ENCODE results near the gene SOX10.

Gene SOX10

GRCh38 chr22:37983860-37984791, at the start of gene SOX10:
TSS of gene SOX10 (minus strand) at chr22:37984555. CDS start at chr22:37983784, 771 bp downstream.
- no peak for DNase-seq

GRCh38 chr22:38033522-38034277, 49.3 kb upstream of the SOX10 start:
- no peak for DNase-seq

- DNase-seq = no peak
Observed at GRCh38 chr22:38032681-38033521, 48.5 kb upstream of the SOX10 start.

GRCh38 chr22:38031491-38031890, 47.1 kb upstream of the SOX10 start:
- DNase-seq = no peak

GRCh38 chr22:38030311-38031133, 46.2 kb upstream of the SOX10 start:
- no peak for DNase-seq

- DNase-seq = no peak
Observed at GRCh38 chr22:38029901-38030300, 45.5 kb upstream of the SOX10 start.

GRCh38 chr22:38029370-38029769, 45.0 kb upstream of the SOX10 start:
- DNase-seq = no peak

- no peak for DNase-seq
Observed at GRCh38 chr22:38028344-38029130, 44.2 kb upstream of the SOX10 start.

GRCh38 chr22:38027487-38027886, 43.1 kb upstream of the SOX10 start:
- DNase-seq = no peak

- no peak for DNase-seq
Observed at GRCh38 chr22:38026130-38027111, 42.1 kb upstream of the SOX10 start.

GRCh38 chr22:38025514-38025913, 41.2 kb upstream of the SOX10 start:
- no peak for DNase-seq

- DNase-seq = no peak
Observed at GRCh38 chr22:38023045-38023444, 38.7 kb upstream of the SOX10 start.

- DNase-seq = no peak
Observed at GRCh38 chr22:38021206-38021605, 36.9 kb upstream of the SOX10 start.

- no peak for DNase-seq
Observed at GRCh38 chr22:38018938-38019827, 34.8 kb upstream of the SOX10 start.

GRCh38 chr22:38017939-38018885, 33.9 kb upstream of the SOX10 start:
- no peak for DNase-seq

GRCh38 chr22:38017272-38017920, 33.0 kb upstream of the SOX10 start:
- no peak for DNase-seq
